Renal cortex interstitium (tissue), 11 donors: ENCODE results near the gene BANP. TPM values are rescaled to one million over a fixed set of nuclear protein-coding genes. Genes with fewer than 3 reads are reported as not detected.
A peak's percentile ranks its signal among the peaks of the same experiment; 100 is the strongest.

Experiments used
- DNase-seq, 11 donors: peaks; one replicate each; pipeline ENCODE4 v3.0.0-alpha.2; 2013; ENCODE audit warnings: low read depth in 9 of 11, low spot score in 4 of 11; ENCODE audit errors: extremely low read depth in 1 of 11
- polyA plus RNA-seq, 3 donors: library from polyadenylated mRNA; unstranded; fragments of 120-200 nt; gene quantifications; one replicate each; pipeline ENCODE4 v1.2.1, GENCODE V29; 2013; ENCODE audit not compliant: insufficient read length in 3 of 3

BANP gene
- polyA plus RNA-seq, 3 donors = 21.1 to 29.2 (median 28.6) TPM

DNA sequence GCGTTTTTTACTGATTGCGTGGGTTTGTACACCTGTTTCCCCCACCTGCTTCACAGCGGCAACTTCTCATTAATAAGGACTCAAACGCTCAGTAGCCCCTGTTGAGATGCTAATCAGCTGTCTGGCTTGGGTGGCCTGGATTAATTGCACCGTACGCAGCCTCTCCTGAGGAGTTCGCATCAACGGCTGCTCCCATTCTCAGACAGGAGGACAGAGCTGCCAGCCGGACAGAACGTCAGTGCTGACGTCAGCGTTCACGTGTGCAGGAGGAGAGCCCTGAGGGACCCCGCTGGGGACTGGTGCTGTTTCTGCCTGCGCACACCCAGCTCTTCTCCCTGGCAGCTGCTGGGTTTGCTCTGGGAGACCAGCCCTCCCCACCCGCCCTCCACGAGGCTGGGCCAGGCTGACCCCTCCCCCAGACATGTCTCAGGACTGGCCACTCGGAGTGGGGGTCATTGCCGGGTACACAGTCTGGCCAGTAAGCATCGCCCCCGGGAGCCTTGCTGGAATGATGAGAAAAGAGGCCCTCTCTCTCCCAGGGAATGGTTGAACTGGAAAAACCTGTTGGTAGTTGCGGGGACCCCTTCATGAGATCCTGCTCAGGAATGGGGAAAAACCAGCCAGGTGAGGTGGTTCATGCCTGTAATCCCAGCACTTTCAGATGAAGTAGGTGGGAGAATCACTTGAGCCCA lies 5.7 kb upstream of the BANP start:
- peak in 9 of 11 donors; percentile 66 to 89 (median 77) for DNase-seq

DNA sequence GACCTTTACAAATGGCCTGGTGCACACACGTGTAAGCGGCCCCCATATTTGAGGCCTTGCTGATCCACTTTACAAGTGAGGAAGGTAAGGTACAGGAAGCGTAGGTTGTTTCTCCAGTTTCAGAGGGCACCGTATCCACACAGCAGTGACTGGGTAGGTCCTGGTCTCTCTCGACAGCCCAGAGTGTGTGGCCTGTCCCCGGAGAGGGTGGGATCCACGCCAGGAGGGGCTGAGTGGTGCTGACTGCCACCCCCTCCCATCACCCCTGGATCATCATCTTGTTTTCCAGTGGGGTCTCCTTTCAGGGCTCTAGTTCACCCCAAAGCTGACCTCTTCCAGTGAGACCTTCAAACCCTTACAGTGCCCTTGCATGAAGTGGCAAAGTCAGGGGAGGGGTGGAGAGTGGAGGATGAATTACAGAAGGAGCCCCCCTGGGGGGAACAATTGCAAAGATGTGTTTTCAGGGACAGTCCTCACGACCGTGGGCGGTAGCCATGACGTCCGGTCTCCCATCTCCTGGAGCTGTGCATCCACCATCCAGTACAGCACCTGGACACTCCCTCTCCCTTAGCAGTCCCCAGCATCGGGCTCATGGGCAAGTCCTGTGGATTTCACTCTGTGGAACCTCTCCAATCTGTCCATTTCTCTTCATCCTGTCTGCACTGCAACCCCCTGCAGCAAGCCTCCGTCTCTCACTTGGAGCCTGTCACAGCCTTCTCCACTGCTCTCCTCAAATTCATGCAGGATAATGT lies 4.5 kb upstream of the BANP start:
- DNase-seq = no peak

GRCh38 chr16:87947356-87948118 lies 3.7 kb upstream of the BANP start:
- no peak for DNase-seq

GRCh38 chr16:87948119-87948545 lies 3.1 kb upstream of the BANP start:
- no peak for DNase-seq

DNA sequence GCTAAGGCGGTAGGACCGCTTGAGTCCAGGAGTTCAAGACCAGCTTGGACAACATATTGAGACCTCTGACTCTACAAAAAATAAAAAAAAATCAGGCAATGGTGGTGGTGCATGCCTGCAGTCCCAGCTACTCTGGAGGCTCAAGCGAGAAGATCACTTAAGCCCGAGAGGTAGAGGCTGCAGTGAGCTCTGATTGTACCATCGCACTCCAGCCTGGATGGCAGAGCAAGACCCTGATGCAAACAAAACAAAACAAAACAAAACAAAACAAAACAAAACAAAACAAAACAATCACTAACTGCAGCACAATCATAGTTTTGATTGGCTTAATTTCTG lies 2.5 kb upstream of the BANP start:
- DNase-seq = no peak

DNA sequence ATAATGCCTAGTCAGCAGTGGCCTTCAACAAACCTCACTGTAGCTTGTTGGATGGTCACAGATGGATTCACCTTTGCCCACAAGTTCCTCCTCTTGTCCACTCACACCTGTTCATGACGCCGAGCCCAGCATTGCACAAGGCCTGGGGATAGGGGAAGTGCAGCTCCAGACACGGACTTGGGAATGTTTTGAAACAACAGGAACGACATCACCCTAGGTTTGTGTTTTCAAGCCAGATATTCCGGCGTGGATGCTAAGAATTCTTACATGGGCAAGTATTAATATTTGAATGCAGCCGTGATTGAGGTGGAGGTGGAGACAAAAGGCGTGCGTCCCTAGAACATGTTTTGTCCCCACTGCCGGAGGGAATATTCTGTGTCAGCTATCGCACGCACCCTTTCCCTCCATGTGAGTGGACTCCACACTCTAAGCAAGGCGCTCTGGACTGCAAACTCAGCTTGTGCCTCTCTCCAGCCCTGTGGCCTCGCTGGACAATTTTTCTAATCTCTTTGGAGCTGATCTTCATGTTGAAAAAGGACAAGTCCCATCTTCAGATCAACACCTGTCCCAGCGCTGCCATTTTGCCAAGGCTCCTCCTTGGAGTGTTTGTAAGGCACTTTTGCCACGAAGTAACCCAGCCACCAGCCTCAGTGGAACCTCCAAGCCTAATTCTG lies 2.0 kb upstream of the BANP start:
- DNase-seq = no peak

DNA sequence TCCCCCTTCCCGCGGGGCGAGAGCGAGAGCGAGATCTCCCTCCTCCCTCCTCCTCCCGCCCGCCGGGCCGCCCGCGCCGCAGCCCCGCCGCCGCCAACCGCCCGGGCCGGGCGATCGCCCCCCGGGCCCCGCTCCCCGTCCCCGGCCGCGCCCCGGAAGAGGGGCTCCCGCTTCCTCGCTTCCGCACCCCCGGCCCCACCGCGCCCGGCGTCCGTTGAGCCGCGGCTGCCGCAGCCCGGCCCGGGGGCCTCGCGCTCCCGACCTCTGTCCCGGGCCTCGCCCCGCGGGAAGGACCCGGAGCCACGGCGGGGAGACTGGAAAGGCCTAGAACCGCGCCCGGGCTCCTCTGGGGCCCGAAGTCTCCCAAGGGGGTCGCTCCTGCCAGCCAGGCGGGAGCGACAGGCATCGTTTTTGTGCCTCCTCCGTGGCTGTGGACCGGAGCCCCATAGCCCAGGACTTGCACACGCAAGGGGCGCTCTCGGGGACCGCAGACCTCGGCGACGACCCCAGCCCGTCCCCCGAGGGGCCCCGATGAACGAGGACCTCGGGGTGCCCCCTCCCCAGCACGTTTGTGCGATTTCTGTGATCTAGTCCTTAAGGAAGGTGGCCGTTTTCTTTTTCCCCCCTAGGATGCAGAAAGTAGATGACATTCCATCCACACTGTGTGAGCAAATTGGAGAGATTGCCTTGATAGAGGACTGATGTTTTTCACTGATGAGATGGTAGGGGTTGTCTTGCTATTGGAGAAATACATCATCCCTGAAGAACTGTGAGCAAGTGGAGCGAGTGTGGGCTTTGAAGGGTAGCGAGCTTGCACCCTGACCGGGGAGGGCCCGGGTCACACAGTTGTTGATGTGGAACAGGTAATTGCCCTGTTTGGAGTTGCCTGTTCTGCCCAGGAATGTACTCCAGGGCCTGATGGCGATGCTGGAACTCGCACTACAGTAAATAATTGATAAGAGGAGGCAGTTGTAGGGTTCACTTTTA lies 611 bp downstream of the BANP start:
- peak in 6 of 11 donors; percentile 20 to 65 (median 50) for DNase-seq

GRCh38 chr16:87952751-87953150 lies 1.5 kb downstream of the BANP start:
- no peak for DNase-seq

GRCh38 chr16:87953308-87954215 lies 2.3 kb downstream of the BANP start:
- no peak for DNase-seq

- DNase-seq = no peak
These were observed 3.1 kb downstream of the BANP start for GRCh38 chr16:87954361-87954760.

DNA sequence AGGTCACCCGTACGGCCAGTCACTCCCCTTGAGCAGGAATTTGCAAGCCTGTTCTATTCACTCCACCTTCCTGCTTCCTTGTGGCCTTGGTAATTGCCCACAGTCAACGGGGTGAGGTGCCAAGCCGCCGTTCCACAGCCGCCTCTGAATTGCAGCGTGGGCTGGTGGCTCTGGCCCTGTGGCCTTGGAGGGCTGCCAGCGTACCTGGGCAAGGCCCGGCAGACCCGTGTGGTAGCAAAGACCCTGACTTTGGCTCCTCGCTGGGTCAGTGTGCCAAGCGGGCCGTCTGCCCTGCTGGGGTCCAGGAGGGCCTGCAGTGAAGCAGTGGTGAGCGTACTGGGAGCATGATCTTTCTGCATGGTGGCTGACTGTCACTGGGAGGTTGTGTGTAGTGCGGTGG lies 3.6 kb downstream of the BANP start:
- DNase-seq = no peak

DNA sequence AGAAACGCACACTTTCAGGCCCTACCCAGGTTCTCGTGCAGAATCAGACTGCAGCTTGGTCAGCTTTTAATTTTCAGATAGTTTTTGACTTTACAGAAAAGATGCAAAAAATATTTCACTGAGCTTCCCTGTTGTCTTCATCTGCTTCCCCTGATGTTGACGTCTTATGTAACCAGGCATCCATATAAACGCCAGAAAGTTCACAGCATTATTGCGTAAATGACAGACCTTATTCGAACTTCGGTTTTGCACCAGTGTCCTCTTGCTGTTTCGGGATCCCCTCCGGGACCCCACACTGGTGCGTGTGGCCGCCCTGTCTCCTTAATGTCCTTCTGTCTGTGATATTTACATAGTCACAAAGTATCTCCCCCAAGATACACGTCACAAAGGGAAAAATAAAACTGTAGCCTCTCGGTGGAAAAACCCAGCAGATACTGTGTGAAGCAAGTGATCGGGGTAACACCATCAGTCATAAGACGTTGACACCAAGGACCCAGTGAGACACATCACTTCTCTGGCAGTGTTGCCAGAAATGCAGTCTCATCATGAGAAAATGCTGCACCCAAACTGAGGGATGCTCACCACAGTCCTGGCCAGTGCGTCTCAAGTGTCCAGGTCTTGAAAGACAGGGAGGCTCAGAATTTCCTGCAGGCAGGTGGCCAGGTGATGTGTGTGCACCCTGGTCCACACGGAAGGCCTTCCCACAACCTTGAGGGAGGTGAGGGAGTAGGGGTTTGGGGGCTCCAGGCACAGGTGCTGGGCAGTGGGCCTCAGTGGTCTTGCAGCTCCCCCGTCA lies 4.3 kb downstream of the BANP start:
- no peak for DNase-seq

DNA sequence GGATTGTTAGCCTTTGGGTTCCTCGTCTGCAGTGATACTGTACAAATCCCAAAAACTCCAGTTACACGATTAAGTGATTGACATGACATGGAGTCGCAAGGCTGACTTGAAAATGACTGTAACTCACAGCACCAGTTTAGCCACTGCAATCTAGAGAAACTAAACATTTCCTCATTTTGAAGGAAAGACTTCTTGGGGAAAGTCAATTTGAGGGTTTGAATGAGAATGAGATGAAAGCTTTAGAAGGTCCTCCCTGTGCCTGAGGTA lies 4.8 kb downstream of the BANP start:
- no peak for DNase-seq

DNA sequence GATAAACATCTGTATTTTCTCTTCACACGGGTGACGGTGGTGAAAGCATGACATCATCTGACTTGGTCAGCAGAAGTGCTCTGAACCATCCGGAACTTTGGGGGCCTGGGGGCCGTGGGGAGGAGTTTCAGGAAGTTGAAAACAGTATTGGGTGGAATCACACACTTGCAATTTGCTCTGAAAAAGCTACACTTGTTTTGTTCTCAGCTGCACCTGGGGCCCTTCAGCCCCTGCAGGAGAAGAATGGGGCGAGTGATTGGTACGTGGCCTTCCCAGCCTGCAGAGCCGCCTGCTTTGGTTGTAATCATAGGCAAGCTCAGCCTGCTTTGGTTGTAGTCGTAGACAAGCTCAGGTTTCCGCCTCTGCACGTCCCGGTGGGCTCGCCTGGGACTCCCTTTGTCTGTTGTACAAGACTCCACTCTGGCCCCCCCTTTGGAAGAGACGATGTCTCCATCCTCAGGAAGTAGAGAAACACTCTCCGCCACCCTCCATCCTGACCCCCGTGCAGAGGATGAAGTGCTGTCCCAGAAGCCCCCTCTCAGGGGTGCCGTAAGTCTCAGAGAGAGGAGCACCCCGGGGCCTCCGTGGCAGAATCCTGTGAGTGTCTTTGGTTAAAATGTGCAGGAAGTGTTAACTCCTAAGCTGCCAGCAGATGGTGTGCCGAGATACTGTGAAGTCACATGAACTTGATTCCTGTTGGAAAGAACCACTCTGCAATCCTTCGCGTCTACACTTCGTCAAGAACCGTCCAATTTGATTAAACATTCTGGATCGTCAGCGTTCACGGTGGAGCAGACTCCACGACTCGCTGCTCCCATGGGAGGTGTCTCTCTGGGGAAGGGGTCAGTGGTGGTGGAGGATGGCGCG lies 5.4 kb downstream of the BANP start:
- peak in 6 of 11 donors; percentile 40 to 65 (median 56) for DNase-seq

DNA sequence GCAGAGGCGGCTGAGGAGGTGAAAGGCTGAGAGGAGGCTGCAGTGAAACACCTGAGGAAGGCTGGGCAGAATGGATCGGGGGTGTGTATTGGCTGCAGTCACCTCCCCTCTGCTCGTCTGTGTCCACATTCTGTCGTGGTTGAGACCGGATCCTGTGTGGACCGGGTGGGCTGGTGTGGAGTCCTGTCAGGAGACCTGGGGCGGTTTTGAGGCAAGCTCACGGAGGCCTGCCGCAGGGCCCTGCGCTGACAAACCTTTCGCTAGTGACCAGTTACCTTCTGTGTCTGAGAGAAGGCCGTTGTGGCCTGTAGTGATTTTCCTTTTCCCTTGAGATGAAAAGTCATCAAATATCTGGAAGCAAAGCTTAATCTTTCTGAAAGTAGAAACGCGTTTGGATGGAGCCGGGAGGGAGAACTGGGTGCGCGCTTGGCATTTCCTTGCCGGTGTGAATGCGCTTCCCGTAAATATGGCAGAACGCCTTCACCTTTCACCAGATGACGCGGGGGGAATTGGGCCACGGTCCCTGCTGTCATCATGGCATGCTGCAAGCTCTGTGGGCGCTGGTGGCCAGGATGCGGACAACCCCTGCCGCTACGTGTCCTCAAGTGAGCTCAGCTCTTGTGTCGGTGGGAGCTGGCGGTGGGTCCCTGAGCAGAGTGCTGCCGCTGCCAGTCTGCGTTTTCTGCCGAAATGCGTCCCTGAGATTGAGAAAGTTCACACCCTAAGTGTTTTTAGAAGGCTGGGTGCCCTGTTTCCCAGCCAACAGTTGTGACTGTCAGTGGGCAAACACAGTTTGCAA lies 6.3 kb downstream of the BANP start:
- no peak for DNase-seq
